GM18870 (cell line): Measurements from ENCODE around the gene SNTA1.
"Not testable (repeated sequence)": the region's sequence is repeated elsewhere in the genome, so short reads cannot be mapped to it uniquely, and the experiment has no call there.

ENCODE experiments used
- ATAC-seq: cut with Tn5 transposase; IDR thresholded peaks from one replicate; pipeline ENCODE4 v1.9.1; 2021; ENCODE audit warnings: moderate library complexity; ENCODE audit not compliant: unreplicated experiment

Gene SNTA1

DNA sequence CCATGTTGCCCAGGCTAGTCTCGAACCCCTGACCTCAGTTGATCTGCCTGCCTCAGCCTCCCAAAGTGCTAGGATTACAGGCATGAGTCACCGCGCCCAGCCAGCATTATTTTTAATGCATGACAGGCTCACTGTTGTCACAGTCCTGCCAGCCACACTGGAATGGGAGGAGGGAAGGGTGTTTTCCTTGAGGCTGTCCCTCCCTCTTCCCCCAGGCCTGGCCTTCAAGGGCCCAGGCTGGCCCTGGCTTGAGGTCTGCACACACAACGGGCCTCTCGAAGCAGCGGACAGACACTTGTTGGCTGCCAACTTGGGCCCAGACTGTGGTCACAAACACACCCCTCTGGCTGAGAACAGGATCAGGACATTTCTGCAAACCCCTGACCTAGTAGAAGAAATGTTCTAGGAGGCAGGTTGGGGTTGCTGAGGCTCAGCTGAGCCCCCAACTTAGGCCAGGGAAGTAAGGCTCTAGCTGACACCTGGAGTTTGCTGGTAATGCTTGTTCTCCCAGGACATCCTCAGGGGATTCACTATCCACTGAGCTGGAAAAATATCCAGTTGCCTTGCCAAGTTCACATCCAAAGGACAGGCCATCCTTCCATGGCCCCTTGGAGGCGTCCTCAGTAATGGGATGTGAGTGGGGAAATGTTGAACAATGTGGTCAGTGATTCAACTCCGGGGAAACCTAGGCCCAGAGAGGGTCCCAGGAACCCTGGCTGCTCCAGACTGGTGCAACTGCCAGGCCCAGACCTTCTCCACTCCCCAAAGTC, 9.9 kb downstream of the SNTA1 start:
- ATAC-seq: no peak

DNA sequence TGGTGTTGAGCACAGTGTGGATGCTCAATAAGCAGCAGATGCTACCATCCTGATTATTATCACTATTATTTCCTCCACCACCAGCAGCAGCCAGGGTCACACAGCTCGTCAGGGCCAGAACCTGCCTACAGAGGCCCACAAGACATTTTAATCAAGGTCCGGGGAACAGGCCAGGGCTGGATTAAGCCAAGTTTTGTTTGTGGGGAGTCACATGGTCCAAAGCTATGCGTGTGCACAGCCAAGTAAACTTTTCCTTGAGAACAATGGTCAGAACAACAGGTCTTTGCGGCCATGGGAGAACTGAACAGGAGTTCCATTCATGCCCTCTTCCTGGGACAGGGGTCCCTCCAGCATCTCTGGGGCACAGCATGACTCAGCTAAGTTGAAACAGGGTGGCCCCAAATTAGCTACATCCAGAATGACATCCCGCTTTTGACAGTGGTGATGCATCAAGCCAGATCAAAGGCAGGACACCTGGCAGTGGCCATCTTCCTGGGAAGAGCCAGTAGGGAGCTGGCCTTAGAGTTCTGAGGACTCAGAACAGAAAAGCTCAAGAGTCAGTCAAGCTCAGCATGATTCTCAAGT, 11.7 kb downstream of the SNTA1 start:
- no peak for ATAC-seq

DNA sequence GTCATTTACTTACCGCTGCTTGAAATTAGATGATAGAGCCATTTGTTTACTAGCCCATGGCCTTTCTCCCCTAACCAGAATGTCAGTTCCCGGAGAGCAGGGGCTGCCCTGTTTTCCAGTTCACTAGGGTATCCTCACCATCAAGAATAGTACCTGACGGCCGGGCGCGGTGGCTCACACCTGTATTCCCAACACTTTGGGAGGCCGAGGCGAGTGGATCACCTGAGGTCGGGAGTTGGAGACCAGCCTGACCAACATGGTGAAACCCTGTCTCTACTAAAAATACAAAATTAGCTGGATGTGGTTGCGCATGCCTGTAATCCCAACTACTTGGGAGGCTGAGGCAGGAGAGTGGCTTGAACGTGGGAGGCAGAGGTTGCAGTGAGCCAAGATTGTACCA, 19.7 kb downstream of the SNTA1 start:
- not testable (repeated sequence) for ATAC-seq

- no peak for ATAC-seq
These were observed 20.3 kb downstream of the SNTA1 start for GRCh38 chr20:33423141-33423834.

DNA sequence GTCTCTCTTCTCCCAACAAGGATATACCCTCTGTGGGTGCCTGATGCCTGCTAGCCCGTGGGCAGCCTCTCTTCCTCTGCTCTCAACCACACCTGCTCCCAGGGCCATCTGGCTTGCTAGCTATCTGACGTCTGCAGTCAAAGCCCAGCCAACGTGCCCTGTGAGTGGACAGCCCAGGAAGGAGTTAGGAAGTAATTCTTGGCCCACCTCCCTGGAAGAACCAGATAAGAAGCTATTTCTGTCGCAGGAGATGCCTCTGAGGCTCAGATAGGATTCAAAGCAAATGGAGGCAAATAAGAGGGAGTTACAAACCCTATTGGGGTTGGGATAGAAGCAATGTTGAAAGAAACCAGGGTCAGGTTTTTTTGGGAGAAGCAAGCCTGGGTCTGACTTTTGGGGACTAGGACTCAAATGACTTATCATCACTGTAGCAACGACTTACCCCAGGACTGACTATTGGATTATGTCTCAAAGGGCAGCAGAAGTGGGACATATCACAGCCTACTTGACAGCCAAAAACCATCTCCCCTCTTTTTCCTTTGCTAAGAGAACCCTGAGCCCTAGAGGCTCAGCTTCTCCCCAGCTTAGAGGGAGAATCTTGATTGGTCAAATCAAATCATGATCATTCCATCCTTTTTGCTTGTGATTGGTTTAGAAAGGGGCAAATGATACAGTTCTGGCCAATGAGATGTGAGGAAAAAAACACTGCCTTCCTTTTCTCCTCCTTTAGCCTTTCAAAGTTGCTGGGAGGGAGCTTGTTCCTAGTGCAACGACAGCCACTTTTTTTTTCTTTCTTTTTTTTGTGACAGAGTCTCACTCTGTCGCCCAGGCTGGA, 24.2 kb downstream of the SNTA1 start:
- ATAC-seq: no peak

- ATAC-seq: no peak
These were observed 25.5 kb downstream of the SNTA1 start for GRCh38 chr20:33418033-33418432.

DNA sequence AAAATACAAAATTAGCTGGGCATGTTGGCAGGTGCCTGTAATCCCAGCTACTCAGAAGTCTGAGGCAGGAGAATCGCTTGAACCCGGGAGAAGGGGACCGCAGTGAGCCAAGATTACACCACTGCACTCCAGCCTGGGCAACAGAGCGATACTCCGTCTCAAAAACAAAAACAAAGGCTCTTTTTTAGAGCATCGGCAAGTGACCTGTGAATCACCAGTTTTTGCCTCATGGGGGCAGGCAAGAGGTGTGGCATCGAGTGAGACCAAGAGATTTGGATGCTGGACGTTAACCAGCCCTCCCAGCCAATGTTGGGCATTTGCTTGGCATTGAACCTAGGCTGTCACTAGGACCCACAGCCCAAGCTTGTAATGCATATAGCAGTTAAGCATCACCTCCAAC, 27.6 kb downstream of the SNTA1 start:
- no peak for ATAC-seq

- no peak for ATAC-seq
These were observed 31.1 kb downstream of the SNTA1 start for GRCh38 chr20:33412484-33412838.

DNA sequence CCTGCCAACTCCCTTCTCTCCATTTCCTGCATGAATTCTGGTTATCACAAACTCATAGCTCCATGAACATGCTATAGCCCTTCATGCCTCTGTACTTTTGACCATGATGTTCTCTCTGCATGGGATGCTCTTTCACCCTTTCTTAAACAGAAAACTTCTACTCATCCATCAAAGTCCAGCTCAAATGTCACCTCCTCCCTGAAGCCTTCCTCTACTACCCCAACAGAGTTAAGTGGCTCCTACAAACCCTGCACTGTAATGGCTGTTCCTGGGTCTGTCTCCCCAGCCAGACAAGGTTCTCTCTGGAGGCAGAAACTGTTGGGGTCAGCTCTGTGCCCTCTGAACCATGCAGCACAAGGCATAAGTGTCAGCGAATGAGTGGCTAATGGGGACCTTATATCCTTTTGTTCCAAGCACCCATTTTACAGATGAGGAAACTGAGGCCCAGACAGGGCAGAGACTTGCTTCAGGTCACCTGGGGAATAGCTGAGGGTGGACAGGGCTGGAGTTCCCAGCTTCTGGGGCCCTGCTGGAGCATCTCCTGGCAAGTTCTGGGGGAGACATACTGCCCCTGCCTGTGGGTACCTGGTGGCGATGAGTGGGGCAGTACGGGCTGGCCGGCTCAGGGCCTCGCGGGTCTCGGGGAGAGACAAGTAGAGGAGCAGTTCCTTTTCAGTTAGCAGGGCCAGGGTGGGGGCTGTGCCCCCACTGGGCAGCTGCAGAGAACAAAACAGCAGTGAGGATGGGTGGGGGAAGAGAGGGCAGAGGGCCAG, 31.7 kb downstream of the SNTA1 start:
- no peak for ATAC-seq

DNA sequence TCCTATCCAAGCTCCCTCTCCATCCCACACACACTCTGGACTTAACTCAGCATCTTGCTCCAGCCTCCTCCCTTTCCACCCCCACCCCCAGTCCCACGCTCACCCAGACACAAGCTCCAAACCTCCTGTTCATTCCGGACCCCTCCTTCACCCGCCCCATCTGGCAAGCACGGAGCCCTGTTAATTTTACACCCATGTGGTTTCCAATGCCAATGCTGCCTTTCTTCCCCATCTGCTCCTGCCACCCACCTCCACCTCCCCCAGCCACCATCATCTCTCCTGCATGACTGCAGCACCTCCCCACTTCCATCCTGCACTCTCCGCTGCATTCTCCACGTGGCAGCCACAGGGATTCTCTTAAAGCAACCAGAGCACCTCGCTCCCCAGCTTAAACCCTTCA, 32.3 kb downstream of the SNTA1 start:
- ATAC-seq: no peak

GRCh38 chr20:33410081-33410742, 33.4 kb downstream of the SNTA1 start:
- ATAC-seq: no peak

GRCh38 chr20:33408716-33409654, 34.6 kb downstream of the SNTA1 start:
- ATAC-seq: no peak

- no peak for ATAC-seq
These were observed 35.2 kb downstream of the SNTA1 start for GRCh38 chr20:33408313-33408712.

GRCh38 chr20:33407796-33408195, 35.8 kb downstream of the SNTA1 start:
- ATAC-seq: no peak

- ATAC-seq: no peak
These were observed 36.3 kb downstream of the SNTA1 start for GRCh38 chr20:33407251-33407650.

DNA sequence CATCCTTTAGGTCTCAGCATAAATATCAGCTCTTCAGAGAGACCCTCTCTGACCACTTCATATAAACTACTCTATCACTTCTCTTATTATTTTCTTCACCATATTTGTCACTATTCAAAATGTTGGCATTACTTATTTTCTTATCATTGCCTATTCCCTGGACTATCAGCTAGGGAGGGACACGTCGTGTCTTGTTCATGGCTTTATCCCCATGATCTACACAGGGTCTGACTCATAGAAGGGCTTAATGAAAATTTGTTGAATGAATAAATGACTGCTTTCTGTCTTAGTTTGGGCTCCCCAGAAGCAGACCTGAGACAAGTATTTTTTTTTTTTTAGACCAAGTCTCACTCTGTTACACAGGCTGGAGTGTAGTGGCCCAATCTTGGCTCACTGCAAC, 39.3 kb downstream of the SNTA1 start:
- ATAC-seq: no peak

DNA sequence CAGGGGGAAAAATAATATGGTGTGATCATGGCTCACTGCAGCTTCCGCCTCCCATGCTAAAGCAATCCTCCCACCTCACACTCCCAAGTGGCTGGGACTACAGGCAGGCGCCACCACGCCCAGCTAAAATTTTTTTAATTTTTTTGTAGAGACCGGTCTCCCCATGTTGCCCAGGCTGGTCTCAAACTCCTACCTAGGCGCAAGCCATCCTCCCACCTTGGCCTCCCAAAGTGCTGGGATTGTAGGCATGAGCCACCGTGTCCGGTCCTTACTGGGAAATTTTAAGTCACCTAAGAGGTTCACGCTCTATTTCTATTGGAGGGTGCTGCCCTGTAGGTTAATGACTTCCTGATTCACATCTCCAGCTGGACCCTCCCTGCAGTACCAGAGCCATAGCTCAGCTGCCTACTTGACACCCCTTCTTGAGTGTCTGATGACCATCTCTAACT, 41.6 kb downstream of the SNTA1 start:
- no peak for ATAC-seq

DNA sequence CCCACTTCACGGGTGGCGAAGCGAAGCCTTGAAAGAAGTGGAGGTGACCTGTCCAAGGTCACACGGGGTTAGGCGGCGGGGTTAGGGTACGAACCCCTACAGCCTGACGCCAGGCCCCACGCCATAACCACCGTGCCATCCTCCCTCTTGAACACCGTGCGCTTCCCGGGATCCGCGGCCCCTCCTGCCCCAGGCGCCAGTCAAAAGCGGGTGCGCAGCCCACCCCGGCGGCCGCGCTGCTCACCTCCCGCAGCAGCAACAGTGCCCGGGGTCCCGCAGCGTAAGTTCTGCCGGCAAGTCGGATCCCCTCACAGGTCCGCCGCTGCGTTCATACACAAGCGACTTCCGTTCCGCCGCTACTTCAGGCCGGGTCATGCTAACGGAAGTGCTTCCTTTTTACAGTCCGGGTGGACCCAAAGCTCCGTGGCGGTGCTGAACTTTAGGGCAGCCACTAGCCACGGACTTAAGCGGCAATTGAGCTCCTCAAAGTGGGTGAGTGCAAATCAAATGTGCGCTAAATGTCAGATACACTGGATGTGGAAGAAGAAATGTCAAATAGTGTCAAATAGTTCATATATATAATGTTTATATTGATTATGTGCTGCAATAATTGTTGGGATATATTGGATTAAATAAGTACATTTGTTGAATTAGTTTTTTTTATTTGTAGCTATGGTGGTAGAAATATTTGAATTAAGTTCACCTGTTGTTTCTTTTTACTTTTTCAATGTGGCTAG, 42.2 kb downstream of the SNTA1 start, which contains the start of gene CDK5RAP1:
Gene CDK5RAP1 (minus strand): TSS at position 336 of the 737 bp plus-strand sequence. CDS start 4,455 bp downstream, outside the sequence.
- peak; percentile 69 for ATAC-seq
